Suppressor macrophage (primary cell): ENCODE data around the gene ALDH1L1.

Source experiments
- DNase-seq, 4 experiments: peaks; one replicate each; pipeline ENCODE4 v3.0.0-alpha.2; 2020 to 2022

ALDH1L1 gene

DNA sequence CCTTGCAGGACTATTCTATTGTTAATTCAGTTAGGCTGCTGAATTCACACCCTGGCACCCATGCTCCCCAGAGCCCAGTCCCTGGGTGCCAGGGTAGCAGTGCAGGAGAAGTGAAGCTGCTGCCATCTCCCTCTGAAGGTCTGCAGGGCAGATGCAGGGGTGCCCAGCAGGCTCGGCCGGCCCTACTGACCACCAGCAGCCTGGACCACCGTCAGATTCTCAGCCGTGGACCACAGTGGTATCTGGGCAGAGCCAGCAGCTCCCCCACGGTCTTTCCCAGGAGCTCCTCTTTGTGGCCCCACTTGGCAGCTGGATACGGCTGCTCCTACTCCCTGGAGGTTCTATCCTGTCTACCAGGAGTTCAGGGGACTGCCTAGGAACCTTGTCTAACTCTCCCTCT is 46.8 kb downstream of the ALDH1L1 start:
- DNase-seq, result no peak

DNA sequence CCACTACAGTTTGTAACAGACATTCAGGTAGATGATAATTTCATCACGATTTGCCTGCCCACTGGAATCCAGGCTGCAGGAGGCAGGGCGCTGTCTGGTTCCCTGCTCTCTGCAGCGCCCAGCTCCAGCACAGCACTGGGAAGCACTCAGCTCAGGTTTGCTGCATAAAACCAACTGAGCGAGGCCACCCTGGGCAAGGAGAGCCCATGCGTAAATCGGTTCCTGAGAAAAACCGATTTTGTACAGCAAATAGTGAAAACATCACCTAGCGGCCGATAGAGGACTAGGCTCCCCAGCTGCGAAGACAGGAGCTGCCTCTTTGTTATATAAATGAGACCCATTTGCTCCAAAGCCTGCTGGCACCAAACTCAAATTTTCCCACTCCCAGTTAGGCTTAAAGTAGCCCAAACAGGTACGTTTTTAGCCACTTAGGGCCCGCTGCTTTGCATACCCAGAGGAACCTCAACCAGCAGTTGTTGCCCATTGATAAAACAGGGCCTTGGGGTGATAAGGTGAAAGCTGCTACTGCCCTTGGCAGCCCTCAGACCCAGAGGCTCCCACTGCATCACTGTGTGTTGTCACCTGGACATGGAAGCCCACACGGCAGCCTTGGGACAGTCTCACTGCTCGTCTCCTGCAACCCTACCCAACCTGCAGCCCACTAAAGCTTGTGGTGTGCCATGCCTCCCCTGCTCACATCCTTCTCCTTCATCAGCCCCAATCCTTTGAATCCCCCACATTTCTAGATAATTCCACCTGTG is 47.5 kb downstream of the ALDH1L1 start:
- no peak for DNase-seq

DNA sequence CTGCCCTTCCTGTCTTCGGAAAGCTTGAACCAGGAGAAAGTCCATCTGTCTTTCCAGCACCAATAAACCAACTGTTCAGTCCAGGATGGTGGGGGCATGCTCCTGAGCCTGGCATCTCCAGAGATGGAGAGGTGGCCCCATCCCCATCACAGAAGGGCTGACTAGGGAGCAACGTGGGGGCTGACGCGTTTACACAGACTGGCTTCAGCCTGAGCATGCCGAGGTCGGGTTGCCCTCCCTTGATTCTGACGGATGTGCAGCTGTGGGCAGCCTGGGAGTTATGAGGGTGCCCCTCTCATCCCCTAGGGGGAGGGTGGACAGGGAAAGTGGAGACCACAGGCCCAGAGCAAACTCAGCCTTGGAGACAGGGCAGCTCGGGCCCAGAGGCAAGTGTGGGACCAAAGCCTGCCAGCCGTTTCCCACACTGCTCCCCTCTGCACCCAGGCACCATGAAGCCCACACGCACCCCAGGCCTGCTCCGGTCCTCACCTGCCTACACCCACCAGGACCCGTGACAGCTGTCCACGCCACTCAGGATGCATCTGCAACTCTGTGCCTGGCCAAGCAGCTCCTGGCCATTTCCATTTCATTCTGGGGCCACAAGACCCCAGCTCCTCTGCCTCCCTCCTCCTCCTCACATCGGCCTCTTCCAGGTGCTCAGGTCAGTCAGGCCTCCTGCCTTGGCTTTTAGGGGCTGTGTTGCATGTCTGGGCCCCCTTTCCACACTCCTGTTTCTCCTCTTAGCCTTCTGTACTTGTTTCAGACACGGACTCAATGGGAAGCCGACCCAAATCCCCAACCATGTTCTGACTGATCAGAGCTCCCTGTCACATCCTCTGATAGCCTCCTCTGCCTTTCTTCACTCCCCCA is 48.3 kb downstream of the ALDH1L1 start:
- no peak for DNase-seq

DNA sequence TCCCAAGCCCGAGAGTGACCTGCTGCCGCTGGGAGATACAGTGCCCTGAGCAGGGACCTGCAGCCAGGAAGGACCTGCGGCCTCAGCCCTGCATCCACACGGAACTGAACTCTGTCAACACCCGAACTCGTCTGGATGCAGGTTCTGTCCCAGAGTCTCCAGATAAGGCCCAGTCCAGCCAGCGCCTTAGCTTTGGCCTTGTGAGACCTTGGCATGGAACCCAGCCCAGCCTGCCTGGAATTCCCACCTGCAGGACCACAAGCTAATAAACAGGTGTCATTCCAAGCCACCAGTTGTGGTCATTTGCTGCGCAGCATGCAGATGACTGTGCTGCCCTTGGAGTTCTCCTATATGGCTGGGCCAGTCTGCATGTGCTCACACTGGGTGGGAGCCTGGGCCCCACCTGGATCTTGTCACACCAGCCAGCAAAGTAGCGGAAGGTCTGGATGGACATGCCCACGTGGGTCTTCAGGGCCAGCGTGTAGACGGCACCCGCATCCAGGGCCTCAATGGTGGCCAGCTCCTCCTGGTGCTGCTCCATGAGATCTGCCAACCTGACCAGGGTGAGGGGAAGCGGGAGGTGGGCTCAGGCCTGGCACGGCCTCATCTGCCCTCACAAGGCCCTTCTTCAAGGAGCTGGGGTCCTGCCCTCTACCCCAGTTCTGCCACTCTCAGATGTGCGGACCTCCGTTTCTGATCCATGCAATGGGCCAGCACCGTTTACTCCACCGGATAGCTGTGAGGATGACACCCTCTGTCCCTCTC is 49.2 kb downstream of the ALDH1L1 start:
- no peak for DNase-seq

DNA sequence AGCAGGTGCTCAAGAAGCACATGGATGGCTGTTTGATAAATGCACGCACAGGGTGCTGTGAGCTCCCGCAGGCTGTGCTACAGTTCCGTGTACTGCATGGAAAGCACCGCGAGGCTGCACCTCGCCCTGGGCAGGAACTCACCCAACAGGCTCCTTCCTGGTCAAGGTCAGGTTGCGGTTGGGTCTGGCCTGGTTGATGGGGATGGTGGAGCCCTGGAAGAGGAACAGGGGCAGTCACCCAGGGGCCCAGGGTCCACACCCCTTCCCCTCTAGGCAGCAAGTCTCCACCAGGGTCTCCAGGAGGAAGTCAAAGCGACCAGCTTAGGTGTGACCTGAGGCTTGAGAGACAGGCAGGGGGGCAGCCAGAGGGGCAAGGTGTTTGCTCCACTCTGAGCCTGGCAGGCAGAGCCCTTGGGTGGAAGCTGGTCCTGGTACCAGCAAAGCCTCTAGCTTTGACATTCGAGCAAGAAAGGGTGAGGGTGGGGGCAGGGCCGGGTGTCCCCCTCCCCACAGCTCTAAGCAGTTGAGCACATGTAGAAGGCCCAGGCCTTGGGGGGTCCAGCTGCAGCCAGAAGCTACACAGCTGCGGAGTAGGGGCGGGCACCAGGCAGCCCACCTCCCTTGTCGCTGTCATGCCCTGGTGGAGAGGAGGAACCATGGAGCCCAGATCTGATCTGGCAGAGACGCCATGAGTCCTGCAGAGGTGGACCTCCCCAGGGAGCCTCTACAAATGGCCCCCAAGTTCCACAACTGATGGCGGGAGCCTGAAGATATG is 50.1 kb downstream of the ALDH1L1 start:
- DNase-seq, result no peak

DNA sequence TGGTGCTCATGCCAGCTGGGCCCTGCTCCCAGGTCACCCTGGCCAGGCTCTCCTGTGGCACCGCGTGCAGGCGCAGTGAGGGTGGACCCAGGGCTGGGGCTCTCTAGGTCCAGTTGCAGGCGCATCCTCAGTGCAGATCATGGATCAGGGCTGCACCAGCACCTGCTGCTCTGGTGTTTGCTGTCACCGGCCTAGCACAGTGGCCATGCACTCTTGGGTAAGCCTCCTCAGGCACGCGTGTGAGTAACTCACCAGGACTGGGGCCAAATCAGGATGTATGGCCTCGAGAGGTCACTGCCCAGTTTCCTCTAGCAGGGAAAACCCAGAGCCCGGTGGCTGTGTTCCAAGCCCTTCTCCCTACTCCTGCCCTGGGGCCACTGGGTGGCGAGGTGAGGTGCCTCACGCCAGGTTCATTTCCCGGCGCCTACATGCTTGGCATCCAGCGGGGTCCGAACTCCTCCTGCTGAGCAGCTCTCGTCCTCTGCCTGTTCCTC is 50.9 kb downstream of the ALDH1L1 start:
- peak; percentile 6 to 30 (median 28) for DNase-seq

DNA sequence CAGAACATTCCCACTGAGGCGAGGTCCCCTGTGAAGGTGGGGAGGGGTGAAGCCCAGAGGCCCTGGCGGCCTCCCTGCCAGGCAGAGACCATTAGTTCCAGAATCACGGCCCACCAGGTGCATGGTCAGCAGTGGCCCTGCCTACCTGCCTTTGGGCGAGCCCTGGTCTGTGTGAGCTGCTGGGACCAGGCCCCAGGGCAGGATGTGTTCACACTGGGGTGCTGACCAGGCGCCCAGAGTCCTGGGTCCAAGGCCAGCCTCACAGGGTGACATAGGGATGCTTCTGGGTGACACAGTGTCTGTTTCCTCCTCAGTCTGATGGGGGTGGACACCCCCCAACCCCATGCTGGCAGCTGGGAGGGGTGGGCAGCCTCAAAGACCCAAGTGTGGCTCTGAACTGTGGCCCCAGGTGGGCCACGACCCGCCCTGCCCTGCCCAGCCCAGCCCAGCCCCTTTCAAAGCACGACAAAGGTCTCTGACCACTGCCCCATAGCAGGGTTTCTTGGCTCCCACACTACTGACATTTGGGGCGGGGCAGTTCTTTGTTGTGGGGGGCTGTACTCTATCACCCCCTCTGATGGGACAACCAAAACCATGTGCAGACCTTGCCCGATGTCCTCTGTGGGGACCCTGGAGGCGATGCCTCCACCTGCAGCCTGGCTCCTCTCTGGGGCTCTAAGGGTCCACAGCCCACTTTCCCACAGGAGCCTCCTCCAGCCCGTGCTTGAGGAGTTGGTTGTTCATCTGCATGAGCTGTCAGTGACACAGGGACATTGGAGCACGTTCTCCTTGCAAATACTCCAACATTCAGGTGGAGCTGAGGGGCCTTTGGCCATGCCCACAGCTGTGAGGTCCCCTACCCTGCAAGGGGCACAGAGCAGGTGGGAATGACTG is 51.6 kb downstream of the ALDH1L1 start:
- no peak for DNase-seq

DNA sequence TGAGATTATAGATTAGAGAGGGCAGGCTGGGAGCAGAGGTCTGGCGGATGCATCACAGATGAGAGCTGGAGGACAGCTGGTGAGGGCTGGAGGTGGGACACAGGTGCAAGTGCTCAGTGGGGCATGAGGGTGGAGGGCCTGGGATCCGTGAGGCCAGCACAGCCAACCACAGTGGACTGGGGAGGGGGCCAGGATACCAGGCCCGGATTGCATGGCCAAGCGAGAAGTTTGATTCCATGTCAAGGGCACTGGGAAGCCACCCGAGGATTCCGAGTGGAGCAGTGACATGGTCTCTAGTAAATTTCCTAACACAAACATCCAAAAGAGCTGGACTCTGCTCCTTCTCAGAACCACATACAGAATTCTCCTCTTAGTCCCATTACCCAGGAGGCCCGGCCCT is 52.5 kb downstream of the ALDH1L1 start:
- DNase-seq, result no peak

DNA sequence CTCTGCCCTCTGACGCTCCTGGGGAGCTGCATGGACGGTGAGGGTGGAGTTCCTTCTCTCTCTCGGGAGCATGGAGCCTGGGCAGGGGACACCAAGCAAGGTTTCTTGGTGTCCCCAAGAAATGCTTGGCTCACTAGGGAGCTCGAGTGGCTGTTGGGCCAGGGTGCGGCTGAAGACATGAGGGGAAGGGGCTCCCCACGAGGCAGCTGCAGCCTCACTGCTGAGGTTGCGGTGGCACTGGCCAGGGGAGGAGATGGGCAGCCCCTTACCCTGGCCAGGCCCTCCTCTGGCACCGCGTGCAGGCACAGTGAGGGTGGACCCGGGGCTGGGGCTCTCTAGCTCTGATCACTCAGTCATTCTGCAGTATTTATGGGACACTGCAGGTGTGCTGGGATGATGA is 52.9 kb downstream of the ALDH1L1 start:
- DNase-seq, result no peak

DNA sequence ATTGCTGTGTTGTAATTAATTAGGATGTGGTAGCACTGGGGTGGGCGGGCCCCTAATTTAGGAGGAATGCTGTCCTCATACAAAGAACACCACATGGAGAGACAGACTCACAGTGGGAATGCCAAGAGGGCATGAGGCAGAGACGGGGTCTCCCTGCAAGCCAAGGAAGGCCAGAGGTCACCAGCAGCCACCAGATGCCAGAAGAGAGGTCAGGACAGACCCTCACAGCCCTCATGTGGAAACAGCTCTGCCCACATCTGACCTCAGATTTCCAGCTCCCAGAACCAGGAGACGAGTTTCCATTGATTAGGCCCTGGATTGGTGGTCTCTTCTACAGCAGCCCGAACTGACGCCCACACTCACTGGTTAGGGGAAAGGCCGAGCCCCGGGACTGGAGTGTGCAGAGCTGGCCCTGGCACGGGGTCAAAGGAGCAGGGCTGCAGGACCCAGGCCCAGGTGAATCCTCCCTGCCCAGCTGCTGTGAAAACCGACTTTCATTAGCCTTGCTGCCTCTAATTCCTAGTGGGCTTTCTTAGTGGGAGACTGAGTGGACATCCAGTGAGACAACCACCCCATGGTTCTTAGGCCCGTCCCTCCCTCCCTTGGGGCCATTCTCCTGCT is 53.5 kb downstream of the ALDH1L1 start:
- no peak for DNase-seq

DNA sequence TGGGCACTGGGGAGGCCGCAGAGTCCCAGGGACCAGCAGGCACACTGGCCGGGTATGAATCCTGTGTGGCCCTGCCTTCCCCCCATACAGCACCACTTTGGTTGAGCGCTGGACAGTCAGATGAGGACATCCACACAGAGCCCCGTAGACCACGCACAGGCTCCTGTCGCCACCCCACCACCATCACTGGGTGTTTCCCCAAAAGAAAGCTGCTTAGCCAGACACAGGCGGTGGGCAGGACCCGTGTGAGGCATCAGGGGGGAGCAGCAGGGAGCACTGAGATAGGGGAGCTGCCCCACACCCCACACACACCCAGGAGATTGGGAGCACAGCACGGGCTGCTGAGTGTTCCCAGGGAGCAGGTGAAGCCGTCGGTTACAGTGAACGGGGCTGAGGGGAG is 54.1 kb downstream of the ALDH1L1 start:
- DNase-seq, result no peak

DNA sequence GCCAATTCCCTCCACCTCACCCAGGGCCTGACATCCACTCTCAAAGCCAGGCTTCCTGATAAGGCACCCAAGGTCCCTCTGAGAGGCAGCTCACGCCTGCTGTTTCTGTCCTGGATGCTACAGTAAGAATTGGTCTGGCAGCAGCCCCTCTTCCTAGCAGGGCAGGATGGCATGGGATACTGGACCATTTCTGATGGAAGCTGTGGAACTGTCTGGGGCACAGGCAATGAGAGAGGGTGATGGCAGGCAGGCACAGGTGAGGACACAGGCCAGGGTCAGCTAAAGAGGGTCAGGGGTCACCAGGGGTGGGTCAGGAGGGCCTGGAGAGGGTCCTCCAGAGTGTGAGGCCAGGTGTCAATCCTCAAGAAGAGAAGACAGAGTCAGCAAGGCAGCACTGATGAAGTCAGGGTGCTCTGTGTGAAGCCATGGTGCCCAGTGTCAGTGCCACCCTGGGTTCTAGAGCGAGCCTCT is 54.6 kb downstream of the ALDH1L1 start:
- no peak for DNase-seq

DNA sequence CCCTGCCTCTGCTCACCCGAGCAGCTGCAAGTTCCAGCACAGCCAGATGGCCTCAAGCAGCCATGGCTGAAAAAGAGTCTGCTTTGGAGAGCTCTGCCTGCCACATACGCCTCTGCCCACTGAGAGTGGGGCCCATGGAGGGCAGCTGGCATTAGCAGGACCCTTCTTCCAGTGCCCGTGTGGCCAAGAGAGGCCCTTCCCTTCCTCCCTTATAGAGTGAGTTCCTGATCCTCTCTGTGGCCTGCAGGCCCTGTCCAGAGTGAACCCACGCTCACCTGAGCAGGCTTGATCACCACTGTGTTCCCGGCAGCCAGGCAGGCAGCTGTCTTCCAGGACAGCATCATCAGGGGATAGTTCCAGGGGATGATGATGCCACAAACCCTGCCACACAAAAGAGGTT is 55.0 kb downstream of the ALDH1L1 start:
- no peak for DNase-seq

DNA sequence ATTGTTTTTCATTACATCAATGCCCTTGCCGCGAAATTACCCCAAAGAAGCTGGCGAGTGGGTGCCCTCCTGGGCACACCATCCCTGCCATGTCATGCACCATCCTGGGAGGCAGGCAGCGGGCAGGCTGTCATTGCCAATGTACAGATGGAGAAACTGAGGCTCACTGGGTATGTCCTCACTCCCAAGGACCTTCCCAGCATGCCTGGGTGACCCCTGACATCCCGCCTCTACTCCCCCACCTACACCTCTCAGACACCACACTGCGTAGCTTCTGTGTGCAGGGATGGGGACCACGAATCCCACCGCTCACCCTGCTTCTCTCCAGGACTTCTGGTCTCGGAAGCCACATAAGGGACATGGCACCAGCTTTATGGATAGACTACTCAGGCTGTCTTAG is 55.5 kb downstream of the ALDH1L1 start:
- no peak for DNase-seq

DNA sequence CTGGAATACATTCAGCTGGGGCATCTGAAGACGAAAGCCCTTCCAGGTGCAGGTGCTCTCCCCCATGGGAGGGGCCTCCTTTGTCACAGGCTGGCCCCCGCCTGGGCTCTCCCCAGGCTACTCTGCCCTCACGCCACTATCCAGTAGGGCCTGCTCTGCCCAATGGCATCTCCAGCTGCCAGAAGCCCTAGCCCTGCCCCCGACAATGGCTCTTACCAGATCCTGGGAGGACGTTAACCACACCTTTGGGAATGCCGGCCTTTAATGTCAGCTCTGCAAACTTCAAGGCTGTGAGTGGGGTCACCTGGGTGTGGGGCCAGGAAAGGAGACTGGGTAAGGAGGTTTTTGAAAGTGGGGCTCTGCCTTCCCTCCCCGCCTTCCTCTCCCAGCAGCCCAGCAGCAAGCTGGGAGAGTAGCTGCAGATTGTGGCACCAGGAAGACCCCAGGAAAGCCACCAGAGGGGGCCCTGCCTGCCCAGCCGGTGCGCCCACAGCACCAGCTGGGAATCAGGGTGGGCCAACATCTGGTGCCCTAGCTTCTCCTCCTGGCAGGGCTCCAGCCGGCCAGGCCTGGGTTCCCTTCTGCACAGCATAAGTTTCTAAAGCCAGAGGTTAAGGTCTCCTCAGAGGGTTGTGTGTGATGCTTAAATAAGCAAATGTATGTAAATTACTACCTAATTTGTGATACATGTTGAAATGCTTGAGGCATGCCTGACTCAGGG is 56.1 kb downstream of the ALDH1L1 start:
- no peak for DNase-seq

DNA sequence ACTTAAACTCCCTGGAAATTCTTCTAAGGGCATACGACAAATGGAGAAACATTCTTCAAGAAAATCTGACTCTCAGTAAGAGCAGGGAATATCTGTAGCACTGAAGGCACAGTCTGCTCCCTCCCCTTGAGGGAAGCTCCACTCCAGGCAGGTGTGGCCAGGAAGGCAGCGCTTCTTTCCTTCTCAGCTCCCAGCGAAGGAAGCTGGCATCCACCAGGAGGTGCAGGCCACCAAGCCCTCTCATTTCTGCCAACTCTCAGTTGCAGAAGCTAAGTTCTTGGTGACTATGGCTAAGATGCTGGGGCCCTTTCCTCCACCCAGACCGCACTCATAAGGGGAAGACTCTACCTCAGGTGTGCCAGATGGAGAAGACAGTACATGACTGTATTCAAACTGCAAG is 58.8 kb downstream of the ALDH1L1 start:
- no peak for DNase-seq

DNA sequence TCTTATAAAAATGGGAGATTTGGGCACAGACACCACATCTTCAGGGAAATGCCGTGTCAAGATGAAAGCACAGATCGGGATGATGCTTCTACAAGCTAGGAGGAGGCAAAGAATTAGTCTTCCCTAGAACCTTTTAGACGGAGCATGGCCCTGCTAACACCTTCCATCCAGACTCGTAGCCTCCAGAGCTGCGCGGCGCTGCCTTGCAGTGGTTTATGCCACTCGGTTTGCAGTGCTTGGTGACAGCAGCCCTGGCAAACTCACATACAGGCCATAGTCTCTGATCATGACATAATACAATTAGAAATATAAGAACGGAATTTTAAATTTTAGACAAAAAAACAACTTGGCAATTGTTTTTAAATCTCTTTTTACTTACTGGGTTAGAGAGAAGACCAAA is 59.3 kb downstream of the ALDH1L1 start:
- DNase-seq, result no peak

DNA sequence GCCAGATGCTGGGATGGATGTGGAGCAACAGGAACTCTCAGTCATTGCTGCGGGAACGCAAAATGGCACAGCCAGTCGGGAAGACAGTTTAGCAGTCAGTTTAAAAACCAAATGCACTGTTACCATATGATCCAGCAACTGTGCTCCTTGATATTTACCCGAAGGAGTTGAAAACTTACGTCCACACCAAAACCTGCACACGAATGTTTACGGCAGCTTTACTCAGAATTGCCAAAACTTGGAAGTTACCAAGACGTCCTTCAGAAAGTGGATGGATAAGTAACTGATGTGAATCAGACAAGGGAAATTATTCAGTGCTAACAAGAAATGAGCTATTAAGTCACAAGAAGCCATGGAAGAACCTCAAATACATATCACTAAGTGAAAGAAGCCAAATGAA is 60.4 kb downstream of the ALDH1L1 start:
- no peak for DNase-seq

DNA sequence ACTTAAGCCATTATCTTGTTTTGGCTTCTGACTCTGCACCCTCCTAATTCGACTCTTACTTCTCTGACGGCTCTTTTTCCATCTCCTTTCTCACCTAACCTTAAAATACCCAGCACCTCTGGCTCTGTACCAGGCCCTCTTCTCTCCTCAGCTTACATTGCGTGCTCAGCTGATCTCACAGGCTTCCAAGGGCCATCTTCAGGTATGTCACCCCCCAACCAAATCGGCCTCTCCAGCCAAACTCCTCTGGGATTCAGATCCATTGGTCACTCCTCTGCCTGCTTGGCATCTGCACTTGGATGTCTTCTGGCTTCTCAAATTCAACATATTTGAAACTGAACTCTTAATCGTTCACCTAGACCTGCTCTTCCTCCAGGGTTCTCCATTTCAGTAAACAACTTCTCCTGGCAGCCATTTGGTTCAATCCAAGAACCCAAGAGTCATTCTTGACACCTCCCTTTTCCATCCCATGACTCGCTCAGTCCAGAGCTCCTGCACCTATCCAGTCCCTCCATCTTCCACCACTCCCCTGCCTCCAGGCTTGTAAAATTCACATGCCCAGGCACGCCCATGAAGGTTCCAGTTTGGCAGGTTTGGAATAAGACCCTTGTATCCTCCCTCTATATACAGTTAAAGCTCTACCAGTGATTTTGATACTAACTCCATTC is 61.2 kb downstream of the ALDH1L1 start:
- no peak for DNase-seq
